Cardiac muscle cell (in vitro differentiated cells and primary cell): ENCODE measurements around the gene MBD3L1. TPM values are rescaled to one million over a fixed set of nuclear protein-coding genes. Genes with fewer than 3 reads are reported as not detected.
A peak's percentile ranks its signal among the peaks of the same experiment; 100 is the strongest.

Experiments used
- DNase-seq, 2 donors: peaks; one replicate each; pipeline versions ENCODE4 v3.0.0 to v3.0.0-alpha.2; 2010 to 2017; ENCODE audit warnings: low read depth in 1 of 2, low spot score in 1 of 2
- H3K27ac ChIP-seq: fragments of 200-600 bp; sonication (generic); 2 replicates; pipeline ENCODE4 v1.5.1; 2016
- H3K27me3 ChIP-seq: fragments of 200-600 bp; sonication (generic); 2 replicates; pipeline ENCODE4 v1.6.0; 2016; ENCODE audit warnings: control low read depth
- H3K36me3 ChIP-seq: fragments of 200-600 bp; sonication (generic); 2 replicates; pipeline ENCODE4 v1.5.1; 2016; ENCODE audit warnings: control low read depth
- H3K4me1 ChIP-seq: fragments of 200-600 bp; sonication (generic); 2 replicates; pipeline ENCODE4 v1.8.1; 2017; ENCODE audit warnings: low read depth, mild to moderate bottlenecking, mixed run types
- H3K4me3 ChIP-seq: fragments of 200-600 bp; sonication (generic); 2 replicates; pipeline ENCODE4 v1.5.1; 2016; ENCODE audit warnings: mild to moderate bottlenecking
- H3K9me3 ChIP-seq: fragments of 200-600 bp; sonication (generic); 2 replicates; pipeline ENCODE4 v1.5.1; 2017; ENCODE audit warnings: low read depth, mild to moderate bottlenecking, control low read depth
- CTCF ChIP-seq: IDR thresholded peaks from 2 replicates; pipeline ENCODE4 v1.5.1; 2012; ENCODE audit warnings: low read depth, mild to moderate bottlenecking, low read length
- polyA plus RNA-seq: library from polyadenylated mRNA; unstranded; fragments of >200 nt; fragmentation: Nextera tagmentation; extraction: Ambion mirVana; gene quantifications from 2 replicates; pipeline ENCODE4 v1.2.1, GENCODE V29; 2016
- total RNA-seq: library from RNA; depleted of rRNA; stranded (reverse); fragments of >200 nt; gene quantifications from 2 replicates; pipeline ENCODE4 v1.2.3, GENCODE V29; 2016

MBD3L1 gene
- total and polyA plus RNA-seq, 2 experiments from 2014 or later, result not detected

GRCh38 chr19:8815780-8816179, 16.4 kb upstream of the MBD3L1 start:
- Histone ChIP-seq H3K4me3 (no peak overlapping the region), H3K36me3 (no peaks in the 10 kb centered on the region), H3K4me1 (no peaks in the 10 kb centered on the region), H3K9me3 (peaks cover 3% of the 10 kb centered on the region), H3K27me3 (no peaks in the 10 kb centered on the region), H3K27ac (no peak overlapping the region)
- no peak for TF ChIP-seq CTCF
- DNase-seq, result no peak

DNA sequence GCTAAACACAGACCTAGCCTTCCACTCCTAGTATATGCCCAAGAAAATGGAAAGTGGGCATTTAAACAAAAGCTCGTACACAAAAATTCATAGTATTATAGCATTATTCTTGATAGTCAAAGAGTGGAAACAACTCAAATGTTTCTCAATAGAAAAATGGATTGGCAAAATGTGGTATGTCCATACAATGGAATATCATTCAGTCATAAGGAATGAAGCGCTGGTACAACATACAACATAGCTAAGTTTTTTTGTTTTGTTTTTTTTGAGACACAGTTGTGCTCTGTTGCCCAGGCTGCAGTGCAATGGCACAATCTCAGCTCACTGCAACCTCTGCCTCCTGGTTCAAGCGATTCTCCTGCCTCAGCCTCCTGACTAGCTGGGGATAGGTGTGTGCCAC, 11.9 kb upstream of the MBD3L1 start:
- no peaks in the 10 kb centered on the region for H3K36me3 ChIP-seq
- H3K4me1 ChIP-seq, result no peaks in the 10 kb centered on the region
- no peak for TF ChIP-seq CTCF
- no peaks in the 10 kb centered on the region for H3K27me3 ChIP-seq
- no peak for DNase-seq
- no peaks in the 10 kb centered on the region for H3K9me3 ChIP-seq
- no peak overlapping the region for H3K4me3 ChIP-seq
- no peak overlapping the region for H3K27ac ChIP-seq

GRCh38 chr19:8821748-8822241, 10.4 kb upstream of the MBD3L1 start:
- no peak for TF ChIP-seq CTCF
- Histone ChIP-seq H3K36me3 (no peaks in the 10 kb centered on the region), H3K27me3 (no peaks in the 10 kb centered on the region), H3K27ac (no peak overlapping the region), H3K4me1 (no peaks in the 10 kb centered on the region), H3K4me3 (no peak overlapping the region), H3K9me3 (no peaks in the 10 kb centered on the region)
- no peak for DNase-seq

- Histone ChIP-seq H3K4me1 (no peaks in the 10 kb centered on the region), H3K4me3 (no peak overlapping the region), H3K9me3 (no peaks in the 10 kb centered on the region), H3K27me3 (no peaks in the 10 kb centered on the region), H3K27ac (no peak overlapping the region), H3K36me3 (no peaks in the 10 kb centered on the region)
- no peak for TF ChIP-seq CTCF
- DNase-seq, result no peak
Measured at GRCh38 chr19:8826371-8826770, 5.8 kb upstream of the MBD3L1 start.

DNA sequence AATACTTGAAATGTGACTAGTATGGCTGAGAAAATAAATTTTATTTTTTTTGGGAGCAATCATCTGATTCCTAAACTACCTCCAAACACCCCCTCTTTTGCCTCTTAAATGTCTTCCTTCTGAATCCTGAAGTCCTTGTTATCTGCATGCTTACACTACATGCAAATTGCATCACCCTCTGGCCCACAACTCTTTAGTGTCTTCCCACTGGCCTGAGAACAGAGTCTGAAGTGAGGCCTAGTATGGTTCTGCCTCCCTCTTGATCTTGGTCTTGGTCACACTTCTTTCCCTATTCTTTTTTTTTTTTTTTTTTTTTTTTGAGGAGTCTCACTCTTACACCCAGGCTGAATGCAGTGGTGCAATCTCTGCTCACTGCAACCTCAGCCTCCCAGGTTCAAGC, 4.9 kb upstream of the MBD3L1 start:
- Histone ChIP-seq H3K4me1 (no peaks in the 10 kb centered on the region), H3K4me3 (no peak overlapping the region), H3K27ac (no peak overlapping the region), H3K27me3 (no peaks in the 10 kb centered on the region), H3K36me3 (no peaks in the 10 kb centered on the region), H3K9me3 (no peaks in the 10 kb centered on the region)
- no peak for TF ChIP-seq CTCF
- DNase-seq, result peak in 1 of 2 donors; percentile 22

- Histone ChIP-seq H3K27ac (no peak overlapping the region), H3K4me3 (no peak overlapping the region), H3K4me1 (no peaks in the 10 kb centered on the region), H3K9me3 (no peaks in the 10 kb centered on the region), H3K36me3 (no peaks in the 10 kb centered on the region), H3K27me3 (no peaks in the 10 kb centered on the region)
- no peak for DNase-seq
- no peak for TF ChIP-seq CTCF
Measured at GRCh38 chr19:8831373-8831772, 804 bp upstream of the MBD3L1 start.
